ENCODE results near the gene RXRG.

DNA sequence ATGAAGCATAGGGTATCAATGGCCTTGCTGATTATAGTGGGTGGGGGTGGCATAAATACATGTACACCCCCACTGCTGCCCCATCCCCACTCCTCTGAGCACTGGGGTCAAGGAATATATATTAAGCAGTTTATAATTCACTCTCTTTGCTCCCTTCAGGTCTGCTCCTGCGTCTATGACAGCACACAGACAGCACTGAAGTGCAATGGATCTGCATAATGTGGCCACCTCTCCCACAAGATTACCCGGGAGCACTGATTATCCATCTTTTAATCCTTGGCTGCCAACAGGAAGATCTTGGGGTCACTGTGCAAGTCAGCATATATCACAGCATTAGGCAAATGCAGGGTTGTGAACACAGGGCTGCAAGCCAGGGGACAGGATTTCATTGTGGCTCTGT, 19.3 kb downstream of the RXRG start:
- no peak for TF ChIP-seq GATA2 (IDR thresholded peaks at IDR 0.05; ENCODE audit: low read depth, low read length)
- TF ChIP-seq GATA3 (IDR thresholded peaks at IDR 0.05; ENCODE audit: low read depth, low read length) = no peak

All from SH-SY5Y (cell line).